DOHH2 (cell line): Measurements from ENCODE around the gene ARHGAP6.
"Not testable (repeated sequence)": the region's sequence is repeated elsewhere in the genome, so short reads cannot be mapped to it uniquely, and the experiment has no call there.

Experiments
- EZH2phosphoT487 ChIP-seq: fragments of 200-600 bp; sonication (generic); IDR thresholded peaks from 2 replicates; pipeline ENCODE4 v1.6.1; 2017; ENCODE audit warnings: borderline replicate concordance, mild to moderate bottlenecking, antibody characterized with exemption, low read length, moderate library complexity, mixed read lengths
- TF ChIP-seq, protein P1 (sequence below): fragments of 200-600 bp; sonication (generic); IDR thresholded peaks from one replicate; pipeline ENCODE4 v1.5.1; 2014; ENCODE audit warnings: antibody characterized with exemption, mild to moderate bottlenecking, low read depth, low read length; ENCODE audit not compliant: poor library complexity, severe bottlenecking

DNA sequence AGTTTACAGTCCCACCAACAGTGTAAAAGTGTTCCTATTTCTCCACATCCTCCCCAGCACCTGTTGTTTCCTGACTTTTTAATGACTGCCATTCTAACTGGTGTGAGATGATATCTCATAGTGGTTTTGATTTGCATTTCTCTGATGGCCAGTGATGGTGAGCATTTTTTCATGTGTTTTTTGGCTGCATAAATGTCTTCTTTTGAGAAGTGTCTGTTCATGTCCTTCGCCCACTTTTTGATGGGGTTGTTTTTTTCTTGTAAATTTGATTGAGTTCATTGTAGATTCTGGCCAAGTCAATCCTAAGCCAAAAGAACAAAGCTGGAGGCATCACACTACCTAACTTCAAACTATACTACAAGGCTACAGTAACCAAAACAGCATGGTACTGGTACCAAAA, 146.5 kb downstream of the ARHGAP6 start:
- TF ChIP-seq, protein P1, sequence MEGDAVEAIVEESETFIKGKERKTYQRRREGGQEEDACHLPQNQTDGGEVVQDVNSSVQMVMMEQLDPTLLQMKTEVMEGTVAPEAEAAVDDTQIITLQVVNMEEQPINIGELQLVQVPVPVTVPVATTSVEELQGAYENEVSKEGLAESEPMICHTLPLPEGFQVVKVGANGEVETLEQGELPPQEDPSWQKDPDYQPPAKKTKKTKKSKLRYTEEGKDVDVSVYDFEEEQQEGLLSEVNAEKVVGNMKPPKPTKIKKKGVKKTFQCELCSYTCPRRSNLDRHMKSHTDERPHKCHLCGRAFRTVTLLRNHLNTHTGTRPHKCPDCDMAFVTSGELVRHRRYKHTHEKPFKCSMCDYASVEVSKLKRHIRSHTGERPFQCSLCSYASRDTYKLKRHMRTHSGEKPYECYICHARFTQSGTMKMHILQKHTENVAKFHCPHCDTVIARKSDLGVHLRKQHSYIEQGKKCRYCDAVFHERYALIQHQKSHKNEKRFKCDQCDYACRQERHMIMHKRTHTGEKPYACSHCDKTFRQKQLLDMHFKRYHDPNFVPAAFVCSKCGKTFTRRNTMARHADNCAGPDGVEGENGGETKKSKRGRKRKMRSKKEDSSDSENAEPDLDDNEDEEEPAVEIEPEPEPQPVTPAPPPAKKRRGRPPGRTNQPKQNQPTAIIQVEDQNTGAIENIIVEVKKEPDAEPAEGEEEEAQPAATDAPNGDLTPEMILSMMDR, result not testable (repeated sequence)
- TF ChIP-seq EZH2phosphoT487, result not testable (repeated sequence)
